NCI-H2196 treated with DMSO at 0.1 percent for 48 hours (cell line): Measurements from ENCODE around the gene CFHR2.
"Not testable (repeated sequence)": the region's sequence is repeated elsewhere in the genome, so short reads cannot be mapped to it uniquely, and the experiment has no call there.

Experiments used
- DNase-seq: peaks from one replicate; lab custom pipeline; 2025; ENCODE audit not compliant: unreplicated experiment; lab: John Stamatoyannopoulos, UW

The CFHR2 gene

DNA sequence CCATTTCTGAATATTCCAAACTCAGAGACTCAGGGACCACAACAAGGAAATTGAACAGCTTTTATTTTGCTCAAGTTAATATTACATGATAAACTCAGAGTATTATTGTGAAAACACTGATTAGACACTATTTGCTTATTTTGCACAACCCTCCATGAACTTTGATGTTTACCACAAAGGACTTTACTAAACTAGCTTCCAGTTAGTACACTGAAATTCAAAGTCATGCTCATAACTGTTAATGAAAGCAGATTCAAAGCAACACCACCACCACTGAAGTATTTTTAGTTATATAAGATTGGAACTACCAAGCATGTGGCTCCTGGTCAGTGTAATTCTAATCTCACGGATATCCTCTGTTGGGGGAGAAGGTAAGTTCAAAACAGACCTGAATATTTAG lies at the start of gene CFHR2:
TSS of gene CFHR2 (plus strand) at position 171 of the 400 bp plus-strand sequence. CDS start at position 314, 143 bp downstream.
- not testable (repeated sequence) for DNase-seq

DNA sequence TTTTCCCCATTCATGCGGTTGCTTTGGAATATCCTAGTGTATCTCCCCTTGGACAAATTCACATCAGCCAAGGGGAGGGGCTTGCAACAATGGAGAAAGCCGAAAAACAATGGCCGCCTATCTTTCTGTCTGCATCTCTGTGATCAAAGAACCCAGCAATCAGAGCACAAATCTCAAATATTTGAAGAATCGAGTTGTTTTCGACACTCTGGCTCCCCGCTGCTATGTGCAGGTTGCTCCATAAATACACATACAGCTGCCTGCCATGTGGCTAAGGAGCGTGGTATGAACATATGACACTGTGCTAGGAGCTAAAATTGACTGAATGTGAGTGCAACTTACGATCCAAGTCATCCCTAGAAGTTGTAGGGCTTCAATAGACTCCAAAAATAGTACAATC lies 47.2 kb upstream of the CFHR2 start:
- no peak for DNase-seq

DNA sequence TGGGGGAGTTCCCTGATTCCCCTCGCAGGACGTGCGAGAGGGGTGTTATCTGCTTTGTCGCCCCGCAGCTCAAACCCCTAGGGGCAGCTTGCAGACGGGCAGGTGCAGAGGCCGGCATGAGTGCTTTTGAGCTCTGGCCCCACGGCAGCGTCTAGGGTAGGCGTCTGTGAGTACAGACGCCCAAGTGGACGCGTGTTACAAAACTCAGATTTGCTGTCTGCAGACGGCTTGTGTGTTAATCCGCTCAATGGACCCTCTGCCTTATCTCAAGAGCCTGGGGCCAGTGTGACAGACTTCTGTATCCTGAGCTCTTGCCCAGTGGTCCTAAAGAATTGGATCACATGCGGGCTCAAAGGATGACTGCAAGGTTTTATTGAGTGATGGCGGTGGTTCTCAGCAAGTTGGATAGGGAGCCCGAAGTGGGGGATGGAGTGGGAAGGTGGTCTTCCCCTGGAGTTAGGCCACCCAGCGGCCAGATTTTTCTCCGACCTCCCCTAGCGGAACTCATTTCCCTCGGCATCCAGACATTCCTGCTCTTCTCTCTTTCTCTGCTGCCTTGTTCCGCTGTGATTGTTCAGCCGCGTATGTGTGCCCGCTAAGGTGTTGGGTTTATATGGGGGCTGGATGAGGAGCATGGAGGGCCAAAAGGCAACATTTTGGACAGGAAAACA lies 46.2 kb upstream of the CFHR2 start:
- DNase-seq, result no peak

DNA sequence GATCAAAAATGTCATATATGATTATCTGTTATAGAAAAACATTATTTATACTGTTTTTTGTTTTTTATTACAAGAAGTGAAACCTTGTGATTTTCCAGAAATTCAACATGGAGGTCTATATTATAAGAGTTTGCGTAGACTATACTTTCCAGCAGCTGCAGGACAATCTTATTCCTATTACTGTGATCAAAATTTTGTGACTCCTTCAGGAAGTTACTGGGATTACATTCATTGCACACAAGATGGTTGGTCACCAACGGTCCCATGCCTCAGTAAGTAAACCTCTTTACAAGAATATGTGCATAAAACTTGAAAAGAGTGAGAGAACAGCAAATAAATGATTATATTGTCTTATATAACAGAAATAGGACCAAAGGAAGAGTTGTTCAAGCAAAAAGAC lies 41.2 kb upstream of the CFHR2 start:
- DNase-seq, result no peak

DNA sequence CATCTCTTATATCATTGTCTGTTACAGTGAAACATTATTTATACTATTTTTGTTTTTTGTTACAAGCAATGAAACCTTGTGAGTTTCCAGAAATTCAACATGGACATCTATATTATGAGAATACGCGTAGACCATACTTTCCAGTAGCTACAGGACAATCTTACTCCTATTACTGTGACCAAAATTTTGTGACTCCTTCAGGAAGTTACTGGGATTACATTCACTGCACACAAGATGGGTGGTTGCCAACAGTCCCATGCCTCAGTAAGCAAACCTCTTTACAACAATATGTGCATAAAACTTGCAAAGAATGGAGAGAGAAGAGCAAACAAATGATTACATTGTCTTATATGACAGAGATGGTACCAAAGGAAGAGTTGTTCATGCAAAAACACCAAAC lies 33.3 kb upstream of the CFHR2 start:
- DNase-seq, result no peak

DNA sequence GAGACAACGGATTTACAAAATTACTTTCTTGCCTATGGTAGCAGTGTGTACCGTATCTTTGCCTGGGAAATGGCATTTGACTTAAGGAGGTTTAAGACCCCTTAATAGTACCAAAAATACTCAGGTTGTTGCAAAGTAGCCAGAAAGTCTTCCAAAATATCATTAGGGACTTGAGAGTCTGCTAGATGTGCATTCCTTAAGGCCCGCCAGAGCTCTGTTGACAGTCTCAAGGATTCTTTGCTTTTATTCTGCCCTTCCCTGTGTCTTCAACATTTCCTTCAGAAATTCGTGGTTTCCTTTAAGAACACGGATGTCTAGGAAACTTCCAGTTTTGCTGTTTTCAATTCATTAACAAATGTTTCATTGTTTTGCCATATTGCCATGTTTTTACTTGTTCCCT lies 31.3 kb upstream of the CFHR2 start:
- DNase-seq, result not testable (repeated sequence)

DNA sequence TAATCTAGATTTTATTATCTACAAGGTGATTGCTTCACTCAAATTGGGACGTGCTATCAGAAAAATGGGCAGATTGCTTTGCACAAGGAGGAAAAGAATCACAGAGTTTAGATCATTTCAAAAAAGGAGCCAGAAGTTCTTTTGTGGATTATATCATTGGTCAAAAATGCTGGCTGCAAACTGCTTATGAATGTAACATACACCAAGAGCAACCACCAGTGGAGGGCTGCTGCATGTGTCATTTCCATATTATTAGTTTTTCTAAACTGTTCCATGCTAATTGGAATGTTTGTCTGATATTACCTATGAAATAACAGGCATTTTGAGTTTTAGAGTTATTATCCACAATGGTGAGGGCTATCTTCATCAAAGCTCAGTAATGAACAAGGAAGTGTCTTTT lies 16.7 kb upstream of the CFHR2 start:
- not testable (repeated sequence) for DNase-seq

DNA sequence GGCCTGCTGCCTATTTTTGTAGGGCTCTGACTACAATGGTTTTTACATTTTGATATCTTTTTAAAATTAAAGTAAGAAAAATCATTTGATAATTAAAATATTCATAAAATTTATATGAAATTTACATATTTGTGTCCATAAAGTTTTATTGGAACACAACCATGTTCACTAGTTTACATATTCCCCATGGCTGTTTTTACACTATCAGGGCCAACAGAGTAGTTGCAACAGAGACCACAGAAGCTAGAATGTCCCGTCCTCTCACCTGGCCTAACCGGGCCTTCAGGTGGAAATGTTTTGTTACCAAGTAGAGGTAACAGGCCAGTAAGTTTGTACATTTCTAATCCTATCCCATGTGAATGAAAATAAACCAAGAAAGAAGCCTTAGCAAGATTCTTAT lies 10.7 kb upstream of the CFHR2 start:
- not testable (repeated sequence) for DNase-seq

DNA sequence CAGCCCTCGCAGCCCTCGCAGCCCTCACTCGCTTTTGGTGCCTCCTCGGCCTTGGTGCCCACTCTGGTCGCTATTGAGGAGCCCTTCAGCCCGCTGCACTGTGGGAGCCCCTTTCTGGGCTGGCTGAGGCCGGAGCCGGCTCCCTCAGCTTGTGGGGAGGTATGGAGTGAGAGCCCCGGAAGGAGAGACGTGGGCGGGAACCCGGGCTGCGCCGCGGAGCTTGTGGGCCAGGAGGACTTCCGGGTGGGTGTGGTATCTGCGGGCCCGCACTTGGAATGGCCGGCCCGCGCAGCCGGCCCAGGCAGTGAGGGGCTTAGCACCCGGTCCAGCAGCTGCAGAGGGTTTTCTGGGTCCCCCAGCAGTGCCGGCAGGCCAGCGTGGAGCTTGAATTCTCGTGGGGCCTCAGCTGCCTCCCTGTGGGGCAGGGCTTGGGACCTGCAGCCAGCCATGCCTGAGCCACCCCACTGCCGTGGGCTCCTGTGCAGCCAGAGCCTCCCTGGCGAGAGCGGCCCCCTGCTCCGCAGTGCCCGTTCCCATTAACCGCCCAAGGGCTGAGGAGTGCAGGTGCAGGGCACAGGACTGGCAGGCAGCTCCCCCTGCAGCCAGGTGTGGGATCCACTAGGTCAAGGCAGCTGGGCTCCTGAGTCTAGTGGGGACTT lies 9.9 kb upstream of the CFHR2 start:
- no peak for DNase-seq

DNA sequence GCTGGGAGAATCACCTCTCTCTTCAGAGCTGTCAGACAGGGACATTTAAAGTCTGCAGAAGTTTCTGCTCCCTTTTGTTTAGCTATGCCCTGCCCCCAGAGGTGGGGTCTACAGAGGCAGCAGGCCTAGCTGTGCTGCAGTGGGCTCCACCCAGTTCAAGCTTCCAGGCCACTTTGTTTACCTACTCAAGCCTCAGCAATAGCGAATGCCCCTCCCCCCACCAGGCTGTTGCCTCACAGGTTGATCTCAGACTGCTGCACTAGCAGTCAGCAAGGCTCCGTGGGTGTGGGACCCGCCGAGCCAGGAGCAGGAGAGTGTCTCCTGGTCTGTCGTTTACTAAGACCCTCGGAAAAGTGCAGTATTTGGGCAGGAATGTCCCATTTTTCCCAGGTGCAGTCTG lies 2.1 kb upstream of the CFHR2 start:
- DNase-seq, result not testable (repeated sequence)

DNA sequence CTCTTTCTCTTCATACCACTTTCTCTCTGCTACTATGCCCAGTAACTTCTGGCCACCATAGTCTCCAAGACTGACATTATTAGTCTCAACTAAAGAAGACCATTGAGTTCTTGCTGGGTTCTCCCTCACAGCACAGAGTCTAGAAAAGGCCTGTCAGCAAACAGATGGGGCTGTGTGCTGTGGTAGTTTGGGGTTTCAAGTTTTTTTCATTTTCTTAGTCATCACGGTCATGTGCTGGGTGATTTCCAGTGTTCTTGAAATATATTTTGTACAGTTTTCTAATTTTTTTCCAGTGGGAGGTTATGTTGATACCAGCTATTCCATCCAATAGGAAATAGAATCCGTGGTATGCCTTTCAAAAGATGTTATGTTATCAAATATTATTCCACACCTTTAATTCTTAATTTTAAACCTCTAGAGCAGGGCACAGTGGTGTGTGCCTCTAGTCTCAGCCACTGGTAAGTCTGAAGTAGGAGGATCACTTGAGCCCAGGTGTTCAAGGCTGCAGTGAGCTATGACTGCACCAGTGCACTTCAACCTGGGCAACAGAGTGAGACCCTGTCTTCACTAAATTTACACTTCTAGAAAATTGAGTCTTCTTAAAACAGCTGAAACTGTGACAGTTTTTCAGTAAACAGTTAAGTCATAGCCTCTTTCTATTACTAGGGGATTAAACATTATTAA lies 8.3 kb downstream of the CFHR2 start:
- DNase-seq, result no peak

DNA sequence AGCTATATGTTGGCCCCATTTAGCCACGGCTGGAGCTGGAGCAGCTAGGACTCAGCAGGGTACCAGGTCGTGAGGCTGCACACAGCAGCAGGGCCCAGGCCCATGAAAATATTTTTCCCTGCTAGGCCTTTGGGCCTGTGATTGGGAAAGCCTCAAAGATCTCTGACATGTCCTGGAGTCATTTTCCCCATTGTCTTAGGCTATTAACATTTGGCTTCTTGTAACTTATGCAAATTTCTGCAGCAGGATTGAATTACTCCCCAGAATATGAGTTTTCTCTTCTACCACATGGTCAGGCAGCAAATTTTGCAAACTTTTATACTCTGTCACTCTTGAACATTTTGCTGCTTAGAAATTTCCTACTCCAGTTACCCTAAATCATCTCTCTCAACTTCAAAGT lies 11.2 kb downstream of the CFHR2 start:
- DNase-seq, result no peak

DNA sequence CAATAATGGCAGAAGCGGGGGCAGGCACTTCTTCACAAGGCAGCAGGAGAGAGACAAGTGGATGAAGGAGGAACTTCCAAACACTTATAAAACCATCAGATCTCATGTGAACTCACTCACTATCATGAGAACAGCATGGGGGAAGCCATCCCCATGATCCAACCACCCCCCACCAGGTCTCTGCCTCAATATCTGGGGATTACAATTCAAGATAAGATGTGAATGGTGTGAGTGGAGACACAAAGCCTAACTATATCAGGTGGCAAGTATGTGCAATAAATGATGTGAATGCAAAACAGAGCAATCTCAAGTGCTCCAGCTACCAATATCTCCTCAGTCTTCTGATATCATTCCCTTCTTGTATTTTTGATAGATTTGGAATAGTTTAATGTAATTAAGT lies 12.4 kb downstream of the CFHR2 start:
- no peak for DNase-seq

DNA sequence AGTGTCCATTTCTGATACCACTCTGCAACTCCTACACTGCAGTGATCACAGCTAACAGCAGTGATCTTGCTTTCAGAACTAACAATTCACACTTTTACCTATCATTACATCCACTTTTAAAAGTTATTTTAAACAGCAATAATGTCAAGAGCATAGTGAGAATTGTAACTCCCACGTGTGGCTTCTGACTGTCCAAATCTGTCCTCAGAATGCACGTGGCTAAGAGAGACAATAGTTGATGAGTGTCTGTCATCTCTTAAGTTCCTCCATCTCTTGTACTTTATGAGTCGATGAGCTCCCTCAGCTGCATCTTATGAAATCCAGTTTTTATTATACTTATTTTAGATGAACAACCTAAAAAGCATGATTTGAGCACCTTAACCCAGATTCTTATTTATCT lies 17.3 kb downstream of the CFHR2 start:
- no peak for DNase-seq

DNA sequence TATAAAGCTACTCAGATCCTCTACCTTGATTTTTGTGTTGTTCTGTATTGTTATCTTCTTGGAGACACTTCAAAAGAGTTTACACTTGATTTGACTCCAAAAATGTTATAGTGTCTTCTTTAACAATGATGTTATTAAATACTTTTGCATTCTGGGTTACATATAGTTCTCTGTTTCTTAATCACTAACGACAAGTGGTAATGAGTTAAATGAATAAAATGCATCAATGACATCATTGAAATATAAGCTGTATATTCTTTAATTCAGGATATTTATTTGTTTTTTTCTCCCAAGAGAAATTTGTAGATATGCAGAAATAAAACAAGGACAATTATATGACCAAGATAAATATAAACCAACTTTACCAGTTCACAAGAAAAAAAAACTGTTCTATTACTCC lies 26.6 kb downstream of the CFHR2 start:
- DNase-seq, result no peak

DNA sequence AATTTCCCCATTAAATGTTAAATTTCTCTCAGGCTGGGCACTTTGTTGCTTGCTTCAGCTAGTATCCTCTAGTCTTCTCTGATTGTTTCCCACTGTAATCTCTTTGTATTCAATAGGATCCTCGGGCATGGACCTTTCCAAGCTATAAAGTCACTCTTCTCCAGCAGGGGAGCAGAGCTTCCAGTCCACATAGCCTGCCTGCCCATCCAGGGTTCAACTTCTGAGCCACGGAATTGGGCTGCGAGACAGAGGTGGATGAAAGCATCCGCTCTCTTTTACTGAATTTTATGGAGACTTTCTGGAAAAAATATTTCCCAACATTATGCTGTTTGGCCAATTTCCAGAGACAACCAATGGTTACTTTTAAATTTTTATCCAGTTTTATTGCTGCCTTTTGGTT lies 32.7 kb downstream of the CFHR2 start:
- no peak for DNase-seq

DNA sequence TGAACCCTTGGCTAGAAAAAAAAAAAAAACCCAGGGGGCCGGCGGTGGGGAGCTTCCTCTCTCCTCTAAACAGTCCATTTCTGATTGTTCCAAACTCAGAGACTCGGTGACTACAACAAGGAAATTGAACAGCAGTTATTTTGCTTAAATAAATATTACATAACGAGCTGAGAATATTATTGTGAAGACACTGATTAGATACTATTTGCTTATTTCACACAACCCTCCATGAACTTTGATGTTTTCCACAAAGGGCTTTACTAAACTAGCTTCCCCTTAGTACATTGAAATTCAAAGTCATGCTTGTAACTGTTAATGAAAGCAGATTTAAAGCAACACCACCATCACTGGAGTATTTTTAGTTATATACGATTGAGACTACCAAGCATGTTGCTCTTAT lies 33.7 kb downstream of the CFHR2 start, which contains the start of gene CFHR5:
TSS of gene CFHR5 (plus strand) at position 279 of the 400 bp plus-strand sequence. CDS start at position 388, 109 bp downstream.
- DNase-seq, result no peak

DNA sequence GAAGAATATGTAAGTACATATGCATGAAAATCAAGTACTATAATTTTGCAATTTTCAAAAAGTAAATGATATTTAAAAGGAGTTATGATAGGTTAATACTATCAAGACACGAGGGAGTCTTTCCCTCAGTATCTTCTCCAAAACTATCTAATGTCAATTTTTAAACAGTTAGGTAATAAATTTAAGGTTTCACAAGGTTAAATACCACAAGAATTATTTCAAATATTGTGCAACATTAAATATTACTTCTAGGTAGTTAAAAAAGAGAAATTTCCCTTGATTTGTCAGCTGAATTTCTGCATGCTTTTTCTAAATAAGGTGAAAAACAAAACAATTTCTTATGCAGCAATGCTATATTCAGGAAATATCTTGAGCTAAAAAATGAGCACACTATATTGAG lies 37.3 kb downstream of the CFHR2 start:
- DNase-seq, result no peak

DNA sequence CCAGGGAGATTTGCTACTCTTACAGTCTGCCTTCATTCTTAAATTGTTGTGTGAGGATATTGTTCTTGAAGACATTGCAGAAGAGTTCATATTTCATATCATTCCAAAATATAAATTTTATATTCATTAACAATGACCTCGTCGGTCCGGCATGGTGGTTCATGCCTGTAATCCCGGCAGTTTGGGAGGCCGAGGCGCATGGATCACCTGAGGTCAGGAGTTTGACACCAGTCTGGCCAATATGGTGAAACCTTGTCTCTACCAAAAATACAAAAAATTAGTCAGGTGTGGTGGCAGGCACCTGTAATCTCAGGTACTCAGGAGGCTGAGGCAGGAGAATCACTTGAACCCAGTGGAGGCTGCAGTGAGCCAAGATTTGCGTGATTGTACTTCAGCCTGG lies 38.7 kb downstream of the CFHR2 start:
- not testable (repeated sequence) for DNase-seq

DNA sequence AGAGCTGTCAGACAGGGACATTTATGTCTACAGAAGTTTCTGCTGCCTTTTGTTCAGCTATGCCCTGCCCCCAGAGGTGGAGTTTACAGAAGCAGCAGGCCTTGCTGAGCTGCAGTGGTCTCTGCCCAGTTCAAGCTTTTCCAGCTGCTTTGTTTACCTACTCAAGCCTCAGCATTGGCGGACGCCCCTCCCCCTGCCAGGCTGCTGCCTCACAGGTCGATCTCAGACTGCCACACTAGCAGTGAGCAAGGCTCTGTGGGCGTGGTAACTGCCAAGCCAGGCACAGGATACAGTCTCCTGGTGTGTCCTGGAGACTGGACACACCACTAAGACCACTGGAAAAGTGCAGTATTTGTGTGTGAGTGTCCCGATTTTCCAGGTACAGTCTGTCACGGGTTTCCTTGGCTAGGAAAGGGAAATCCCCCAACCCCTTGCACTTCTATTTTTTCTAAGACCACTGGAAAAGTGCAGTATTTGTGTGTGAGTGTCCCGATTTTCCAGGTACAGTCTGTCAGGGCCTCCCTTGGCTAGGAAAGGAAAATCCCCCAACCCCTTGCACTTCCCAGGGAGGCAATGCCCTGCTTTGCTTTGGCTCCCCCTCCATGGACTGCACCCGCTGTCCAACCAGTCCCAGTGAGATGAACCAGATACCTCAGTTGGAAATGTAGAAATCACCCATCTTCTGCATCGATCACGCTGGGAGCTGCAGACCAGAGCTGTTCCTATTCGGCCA lies 48.5 kb downstream of the CFHR2 start:
- not testable (repeated sequence) for DNase-seq

DNA sequence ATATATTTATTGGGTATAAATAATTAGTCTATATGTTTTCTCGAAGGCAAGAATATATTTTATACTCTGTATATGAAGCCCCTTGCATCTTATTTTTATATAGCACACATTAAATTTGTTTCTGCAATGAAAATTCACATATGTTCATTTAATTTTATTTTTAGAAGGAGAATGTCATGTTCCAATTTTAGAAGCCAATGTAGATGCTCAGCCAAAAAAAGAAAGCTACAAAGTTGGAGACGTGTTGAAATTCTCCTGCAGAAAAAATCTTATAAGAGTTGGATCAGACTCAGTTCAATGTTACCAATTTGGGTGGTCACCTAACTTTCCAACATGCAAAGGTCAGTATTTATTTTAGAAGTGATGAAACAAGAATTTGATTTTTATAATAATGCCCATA lies 50.4 kb downstream of the CFHR2 start:
- DNase-seq, result no peak

DNA sequence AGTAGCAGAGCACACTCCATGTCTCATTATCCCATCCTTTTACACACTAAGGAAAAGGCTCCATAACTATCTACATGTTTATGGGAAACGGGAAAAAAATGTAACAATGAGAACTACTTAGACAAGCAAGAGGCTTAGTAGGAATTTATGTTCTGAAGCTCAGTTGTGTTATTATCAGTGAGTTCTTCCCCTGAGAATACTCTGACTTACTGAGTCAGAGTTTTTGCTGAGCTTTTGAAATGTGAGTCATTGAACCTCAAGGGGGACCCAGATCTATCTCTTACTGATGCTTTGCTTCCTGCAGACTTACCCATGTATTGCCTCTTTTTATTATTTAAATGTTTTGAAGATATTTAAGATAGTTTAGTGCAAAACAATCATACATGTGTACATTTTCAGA lies 53.9 kb downstream of the CFHR2 start:
- DNase-seq, result no peak
